K562 (cell line): ENCODE results near the gene ENTPD3. TPM values are rescaled to one million over a fixed set of nuclear protein-coding genes. Genes with fewer than 3 reads are reported as not detected.

Experiments
- CBX8 ChIP-seq: fragments of 200-600 bp; sonication (generic); IDR thresholded peaks from 2 replicates; pipeline ENCODE4 v1.6.1; 2012; ENCODE audit warnings: borderline replicate concordance, mixed run types, low read depth, mild to moderate bottlenecking, moderate library complexity, mixed read lengths, low read length, control low read depth, inconsistent platforms; ENCODE audit not compliant: poor library complexity, severe bottlenecking; ENCODE audit errors: extremely low read depth
- ELK1 ChIP-seq: sonication (generic); formaldehyde crosslinking; IDR thresholded peaks from 2 replicates; pipeline ENCODE4 v1.8.1; 2022; ENCODE audit warnings: missing genetic modification reagents
- PURB ChIP-seq: sonication (generic); formaldehyde crosslinking; IDR thresholded peaks from 2 replicates; pipeline ENCODE4 v1.9.0; 2021; ENCODE audit warnings: low read depth, mild to moderate bottlenecking, missing genetic modification reagents
- SMAD4 ChIP-seq: fragments of 250-450 bp; sonication (Bioruptor Pico); conservative IDR thresholded peaks from 2 replicates; pipeline ENCODE4 v1.8.0; 2021; ENCODE audit warnings: inconsistent platforms, mild to moderate bottlenecking, moderate library complexity
- SMARCA4 ChIP-seq: fragments of 450-650 bp; IDR thresholded peaks from 2 replicates; pipeline ENCODE4 v1.6.1; 2016
- ZNF277 ChIP-seq: fragments of 250-450 bp; sonication (Bioruptor Pico); IDR thresholded peaks from 2 replicates; pipeline ENCODE4 v1.8.0; 2022; ENCODE audit warnings: inconsistent platforms, mild to moderate bottlenecking, moderate library complexity, borderline replicate concordance
- polyA plus RNA-seq, 8 experiments: library from polyadenylated mRNA; depleted of rRNA in 4 of 8; stranded (reverse) in 5 of 8; unstranded in 3 of 8; fragments of >200 nt; fragmentation: Nextera tagmentation in 2 of 8; fragmentation: Illumina TruSeq in 1 of 8; extraction: Ambion mirVana in 2 of 8; extraction: Trizol in 1 of 8; gene quantifications; 2 replicates each; pipeline versions ENCODE4 v1.2.1 to v1.2.3, GENCODE V29; 2011 to 2014; ENCODE audit warnings: inconsistent platforms in 1 of 8, missing spikeins in 1 of 8
- total RNA-seq, 7 experiments: library from RNA; depleted of rRNA in 6 of 7; stranded (reverse); fragments of >200 nt in 6 of 7; fragmentation: Illumina TruSeq in 2 of 7; extraction: Trizol in 2 of 7; gene quantifications; 2 replicates each; pipeline versions ENCODE4 v1.2.1 to v1.2.3, GENCODE V29; 2011 to 2021; ENCODE audit warnings: low replicate concordance in 1 of 7

The ENTPD3 gene
- total and polyA plus RNA-seq, 9 of the 15 experiments (the other 6 are each of a cell fraction or from before 2014, with no cell fraction given) = 0.23 to 2.1 (median 0.58) TPM

GRCh38 chr3:40452876-40453730, 66.1 kb downstream of the ENTPD3 start (continued):
- no peak for TF ChIP-seq ZNF277 (CRISPR knock-in tag)
- TF ChIP-seq SMAD4 (CRISPR knock-in tag) = no peak; the same call in none of the 2 replicates
- no peak for TF ChIP-seq CBX8
- no peak for TF ChIP-seq PURB (CRISPR knock-in tag)
- no peak for TF ChIP-seq ELK1 (CRISPR knock-in tag)
- no peak; the same call in 1 of the 2 replicates for TF ChIP-seq SMARCA4
